Neutrophil (primary cell): ENCODE data around the gene NLRX1.

Experiments
- H3K27ac ChIP-seq: fragments of 200-600 bp; sonication (generic); 2 replicates; pipeline ENCODE4 v1.5.1; 2016; ENCODE audit warnings: mild to moderate bottlenecking, moderate library complexity
- H3K27me3 ChIP-seq: fragments of 200-600 bp; sonication (generic); 2 replicates; pipeline ENCODE4 v1.6.0; 2016; ENCODE audit warnings: mild to moderate bottlenecking
- H3K36me3 ChIP-seq: fragments of 200-600 bp; sonication (generic); 2 replicates; pipeline ENCODE4 v1.5.1; 2017
- H3K4me1 ChIP-seq, 2 experiments: fragments of 200-600 bp in 1 of 2; sonication (generic) in 1 of 2; 1 replicate in 1 of 2; 2 replicates in 1 of 2; pipeline versions ENCODE4 v1.5.1 to v1.6.1; 2013 to 2016; ENCODE audit warnings: low read depth in 1 of 2, low read length in 1 of 2, mild to moderate bottlenecking in 1 of 2, moderate library complexity in 1 of 2; ENCODE audit not compliant: control insufficient read depth in 1 of 2, insufficient read depth in 1 of 2
- H3K4me3 ChIP-seq, 2 experiments: fragments of 200-600 bp in 1 of 2; sonication (generic) in 1 of 2; 1 replicate in 1 of 2; 2 replicates in 1 of 2; pipeline ENCODE4 v1.5.1; 2013 to 2016; ENCODE audit warnings: low read depth in 1 of 2, low read length in 1 of 2, mild to moderate bottlenecking in 1 of 2, moderate library complexity in 1 of 2
- H3K9me3 ChIP-seq: fragments of 200-600 bp; sonication (generic); 2 replicates; pipeline ENCODE4 v1.5.1; 2016
- TF ChIP-seq, protein P1 (sequence below): fragments of 200-600 bp; sonication (generic); IDR thresholded peaks from 2 replicates; pipeline ENCODE4 v1.5.1; 2016; ENCODE audit warnings: antibody characterized with exemption

The NLRX1 gene

DNA sequence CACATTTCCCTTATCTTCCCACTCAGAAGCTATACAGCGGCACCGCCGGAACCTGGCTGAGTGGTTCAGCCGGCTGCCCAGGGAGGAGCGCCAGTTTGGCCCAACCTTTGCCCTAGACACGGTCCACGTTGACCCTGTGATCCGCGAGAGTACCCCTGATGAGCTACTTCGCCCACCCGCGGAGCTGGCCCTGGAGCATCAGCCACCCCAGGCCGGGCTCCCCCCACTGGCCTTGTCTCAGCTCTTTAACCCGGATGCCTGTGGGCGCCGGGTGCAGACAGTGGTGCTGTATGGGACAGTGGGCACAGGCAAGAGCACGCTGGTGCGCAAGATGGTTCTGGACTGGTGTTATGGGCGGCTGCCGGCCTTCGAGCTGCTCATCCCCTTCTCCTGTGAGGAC is 4.9 kb downstream of the NLRX1 start:
- H3K36me3 ChIP-seq = peaks cover 51% of the 10 kb centered on the region
- no peak overlapping the region for H3K27ac ChIP-seq
- no peaks in the 10 kb centered on the region for H3K27me3 ChIP-seq
- peaks cover 40 to 42% of the 10 kb centered on the region in 2 experiments for H3K4me1 ChIP-seq
- no peak overlapping the region for H3K4me3 ChIP-seq
- TF ChIP-seq, protein P1, sequence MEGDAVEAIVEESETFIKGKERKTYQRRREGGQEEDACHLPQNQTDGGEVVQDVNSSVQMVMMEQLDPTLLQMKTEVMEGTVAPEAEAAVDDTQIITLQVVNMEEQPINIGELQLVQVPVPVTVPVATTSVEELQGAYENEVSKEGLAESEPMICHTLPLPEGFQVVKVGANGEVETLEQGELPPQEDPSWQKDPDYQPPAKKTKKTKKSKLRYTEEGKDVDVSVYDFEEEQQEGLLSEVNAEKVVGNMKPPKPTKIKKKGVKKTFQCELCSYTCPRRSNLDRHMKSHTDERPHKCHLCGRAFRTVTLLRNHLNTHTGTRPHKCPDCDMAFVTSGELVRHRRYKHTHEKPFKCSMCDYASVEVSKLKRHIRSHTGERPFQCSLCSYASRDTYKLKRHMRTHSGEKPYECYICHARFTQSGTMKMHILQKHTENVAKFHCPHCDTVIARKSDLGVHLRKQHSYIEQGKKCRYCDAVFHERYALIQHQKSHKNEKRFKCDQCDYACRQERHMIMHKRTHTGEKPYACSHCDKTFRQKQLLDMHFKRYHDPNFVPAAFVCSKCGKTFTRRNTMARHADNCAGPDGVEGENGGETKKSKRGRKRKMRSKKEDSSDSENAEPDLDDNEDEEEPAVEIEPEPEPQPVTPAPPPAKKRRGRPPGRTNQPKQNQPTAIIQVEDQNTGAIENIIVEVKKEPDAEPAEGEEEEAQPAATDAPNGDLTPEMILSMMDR = no peak
- H3K9me3 ChIP-seq = no peaks in the 10 kb centered on the region

DNA sequence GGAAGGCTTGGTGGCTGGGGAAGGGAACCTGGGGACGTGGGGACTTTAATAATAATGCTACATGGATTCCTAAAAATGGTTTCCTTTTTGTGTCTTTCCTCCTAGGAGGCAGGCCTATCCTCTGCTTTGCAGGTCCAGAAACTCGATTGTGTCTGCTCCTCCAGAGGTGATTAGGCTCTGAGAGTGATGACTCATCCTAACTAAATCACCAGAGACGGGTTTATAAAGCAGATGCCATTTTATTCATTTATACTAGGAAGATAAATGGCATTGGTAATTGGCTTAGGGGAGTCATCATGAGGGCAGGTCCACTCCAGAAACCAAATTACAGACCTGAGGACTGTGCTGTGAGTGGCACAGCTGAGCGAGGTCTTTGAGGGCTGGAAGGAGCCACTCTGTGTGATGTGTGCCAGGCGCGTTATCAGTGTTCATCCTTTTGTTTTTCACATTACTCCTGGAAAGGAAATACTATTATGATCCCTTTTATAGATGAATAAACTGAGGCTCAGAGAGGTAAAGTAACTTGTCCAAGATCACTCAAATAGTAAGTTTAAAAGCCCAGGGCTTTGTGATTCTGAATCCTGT is 7.1 kb downstream of the NLRX1 start:
- TF ChIP-seq, protein P1 = no peak
- peaks cover 64% of the 10 kb centered on the region for H3K36me3 ChIP-seq
- H3K27me3 ChIP-seq = no peaks in the 10 kb centered on the region
- peaks cover 28 to 32% of the 10 kb centered on the region in 2 experiments for H3K4me1 ChIP-seq
- H3K9me3 ChIP-seq = no peaks in the 10 kb centered on the region
- peak overlapping the region; percentile 27 for H3K27ac ChIP-seq
- no peak overlapping the region for H3K4me3 ChIP-seq

DNA sequence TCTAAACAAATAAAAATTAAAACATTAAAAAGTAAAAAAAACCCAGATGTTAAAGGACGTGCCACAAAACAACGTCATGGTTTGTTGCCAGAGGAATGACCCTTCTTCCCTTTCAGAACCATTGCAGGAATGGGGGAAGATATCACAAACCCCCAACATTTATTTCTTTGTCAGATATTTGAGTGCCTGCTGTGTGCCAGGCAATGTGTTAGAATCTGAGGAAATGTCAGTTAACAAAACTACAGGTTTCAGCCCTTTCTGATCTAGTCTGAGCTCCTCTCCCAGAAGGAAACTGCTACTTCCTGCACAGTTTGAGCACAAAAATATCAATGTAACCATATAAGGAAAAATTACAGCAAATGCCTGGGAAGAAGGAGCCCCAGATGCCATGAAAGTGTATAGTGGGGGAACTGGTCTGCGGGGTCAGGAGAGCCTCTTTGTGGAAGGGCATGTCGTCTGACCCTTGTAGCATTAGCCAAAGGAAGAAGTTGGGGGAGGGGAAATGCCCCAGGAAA is 9.7 kb downstream of the NLRX1 start:
- TF ChIP-seq, protein P1 = no peak
- no peak overlapping the region for H3K4me3 ChIP-seq
- no peaks in the 10 kb centered on the region for H3K27me3 ChIP-seq
- H3K27ac ChIP-seq = peak overlapping the region; percentile 69
- peaks cover 29 to 33% of the 10 kb centered on the region in 2 experiments for H3K4me1 ChIP-seq
- H3K36me3 ChIP-seq = peaks cover 82% of the 10 kb centered on the region
- H3K9me3 ChIP-seq = no peaks in the 10 kb centered on the region

DNA sequence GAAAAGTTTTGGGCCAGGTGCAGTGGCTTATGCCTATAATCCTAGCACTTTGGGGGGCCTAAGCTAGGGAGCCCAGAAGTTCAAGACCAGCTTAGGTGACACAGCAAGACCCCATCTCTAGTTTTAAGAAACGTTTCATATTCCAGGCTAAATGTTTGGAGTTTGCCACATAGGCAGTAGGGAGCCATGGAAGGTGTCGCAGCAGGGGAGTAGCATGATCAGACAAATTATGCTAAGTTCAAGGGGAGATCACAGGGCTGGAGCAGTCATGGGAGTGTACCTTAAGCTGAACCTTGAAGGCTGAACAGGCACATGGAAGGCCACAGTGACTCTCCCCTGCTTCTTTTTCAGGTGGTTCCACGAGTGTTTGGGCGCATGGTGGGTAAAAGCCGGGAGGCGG is 10.8 kb downstream of the NLRX1 start:
- Histone ChIP-seq H3K27ac (peak overlapping the region; percentile 69), H3K36me3 (peaks cover 82% of the 10 kb centered on the region), H3K9me3 (no peaks in the 10 kb centered on the region), H3K4me1 (peaks cover 29 to 33% of the 10 kb centered on the region in 2 experiments), H3K27me3 (no peaks in the 10 kb centered on the region), H3K4me3 (no peak overlapping the region)
- TF ChIP-seq, protein P1 = no peak

DNA sequence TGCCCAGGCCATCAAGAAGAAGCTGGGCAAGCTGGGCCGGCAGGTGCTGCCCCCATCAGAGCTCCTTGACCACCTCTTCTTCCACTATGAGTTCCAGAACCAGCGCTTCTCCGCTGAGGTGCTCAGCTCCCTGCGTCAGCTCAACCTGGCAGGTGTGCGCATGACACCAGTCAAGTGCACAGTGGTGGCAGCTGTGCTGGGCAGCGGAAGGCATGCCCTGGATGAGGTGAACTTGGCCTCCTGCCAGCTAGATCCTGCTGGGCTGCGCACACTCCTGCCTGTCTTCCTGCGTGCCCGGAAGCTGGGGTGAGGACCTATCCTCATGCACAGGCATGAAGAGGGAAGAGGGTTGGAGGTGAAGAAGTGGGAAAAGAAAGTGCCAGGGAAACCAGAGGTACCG is 11.5 kb downstream of the NLRX1 start:
- no peaks in the 10 kb centered on the region for H3K27me3 ChIP-seq
- peaks cover 29 to 33% of the 10 kb centered on the region in 2 experiments for H3K4me1 ChIP-seq
- no peaks in the 10 kb centered on the region for H3K9me3 ChIP-seq
- TF ChIP-seq, protein P1 = no peak
- peaks cover 80% of the 10 kb centered on the region for H3K36me3 ChIP-seq
- H3K4me3 ChIP-seq = no peak overlapping the region
- H3K27ac ChIP-seq = no peak overlapping the region
